GM12878 (cell line): Measurements from ENCODE around the gene EIF2D. TPM values are rescaled to one million over a fixed set of nuclear protein-coding genes. Genes with fewer than 3 reads are reported as not detected.

ENCODE experiments used
- ATAC-seq: fragments of 200-7000 bp; cut with Tn5 transposase; 3 replicates; pipeline ENCODE4 v1.9.1; 2020; ENCODE audit warnings: mild to moderate bottlenecking, moderate library complexity
- BruUV-seq: library from RNA; stranded (reverse); fragments of 400-500 nt; replicated peaks from 2 replicates; lab custom pipeline; 2021; lab: Mats Ljungman, UMichigan
- CTCF ChIA-PET: fragments of 300-600 bp; sonication (Branson Sonifier 250); formaldehyde crosslinking; extraction: SDS; loops from one replicate; lab custom pipeline; 2021; ENCODE audit warnings: inconsistent platforms; lab: Yijun Ruan, JAX
- POLR2A ChIA-PET: fragments of 350-600 bp; formaldehyde crosslinking; extraction: SDS; loops from one replicate; lab custom pipeline; 2021; ENCODE audit warnings: inconsistent platforms; lab: Charles Lee
- RAD21 ChIA-PET: fragments of 300-600 bp; sonication (Branson Sonifier 250); formaldehyde crosslinking; loops from one replicate; lab custom pipeline; 2023; ENCODE audit warnings: antibody characterized with exemption; ENCODE audit not compliant: unreplicated experiment; lab: Charles Lee
- SMC1A ChIA-PET: fragments of 300-600 bp; sonication (Branson Sonifier 250); formaldehyde crosslinking; loops from one replicate; lab custom pipeline; 2023; ENCODE audit not compliant: unreplicated experiment, uncharacterized antibody; lab: Charles Lee
- DNase-seq: peaks from one replicate; pipeline ENCODE4 v3.0.0-alpha.2; 2011; ENCODE audit warnings: low read depth, low spot score
- FAIRE-seq: peaks from 3 replicates; lab custom pipeline; 2011; peaks lifted over from hg19 to GRCh38; lab: Jason Lieb, UNC
- H2AFZ ChIP-seq: 2 replicates; pipeline ENCODE4 v1.6.0; 2011; ENCODE audit warnings: low read depth, low read length, control low read depth; ENCODE audit not compliant: control insufficient read depth
- H3K27ac ChIP-seq: 2 replicates; pipeline ENCODE4 v1.5.1; 2011; ENCODE audit warnings: control low read depth; ENCODE audit not compliant: control insufficient read depth, insufficient read depth
- H3K27me3 ChIP-seq, 2 experiments: replicated peaks in 1 of 2; 2 replicates each; pipeline versions ENCODE4 v1.6.0 to v1.6.1; 2011; ENCODE audit warnings: low read length in 1 of 2; ENCODE audit not compliant: control insufficient read depth in 2 of 2, insufficient read depth in 2 of 2
- H3K36me3 ChIP-seq, 2 experiments: 2 replicates each; pipeline ENCODE4 v1.5.1; 2011; ENCODE audit warnings: low read length in 1 of 2; ENCODE audit not compliant: control insufficient read depth in 2 of 2, insufficient read depth in 2 of 2
- H3K4me1 ChIP-seq: 2 replicates; pipeline ENCODE4 v1.6.1; 2011; ENCODE audit warnings: mild to moderate bottlenecking, low read length, moderate library complexity, mixed read lengths; ENCODE audit not compliant: control insufficient read depth, insufficient read depth
- H3K4me2 ChIP-seq: 2 replicates; pipeline ENCODE4 v1.6.0; 2011; ENCODE audit warnings: control low read depth; ENCODE audit not compliant: control insufficient read depth, insufficient read depth
- H3K4me3 ChIP-seq: fragments of 200-600 bp; sonication (generic); 2 replicates; pipeline ENCODE4 v1.5.1; 2016
- H3K79me2 ChIP-seq: 2 replicates; pipeline ENCODE4 v1.6.0; 2011; ENCODE audit warnings: low read length; ENCODE audit not compliant: control insufficient read depth, insufficient read depth
- H3K9ac ChIP-seq: 2 replicates; pipeline ENCODE4 v1.8.0; 2011; ENCODE audit warnings: low read length, control low read depth, mixed read lengths; ENCODE audit not compliant: control insufficient read depth, insufficient read depth
- H3K9me3 ChIP-seq: replicated peaks from 3 replicates; pipeline ENCODE4 v1.5.1; 2011; ENCODE audit warnings: mild to moderate bottlenecking, low read length; ENCODE audit not compliant: control insufficient read depth, insufficient read depth
- H4K20me1 ChIP-seq: 2 replicates; pipeline ENCODE4 v1.6.0; 2011; ENCODE audit not compliant: control insufficient read depth, insufficient read depth
- CHD2 ChIP-seq: IDR thresholded peaks from 2 replicates; pipeline ENCODE4 v1.6.1; 2011; ENCODE audit warnings: low read depth, low read length, improper control_type of control experiment, borderline replicate concordance
- NFIC ChIP-seq: IDR thresholded peaks from 2 replicates; pipeline ENCODE4 v1.6.1; 2012; ENCODE audit warnings: low read depth, mild to moderate bottlenecking, inconsistent platforms, low read length, moderate library complexity
- NKRF ChIP-seq: fragments of 450-650 bp; conservative IDR thresholded peaks from 2 replicates; pipeline ENCODE4 v1.6.1; 2017; ENCODE audit warnings: mild to moderate bottlenecking, moderate library complexity
- POLR2A ChIP-seq: IDR thresholded peaks from 2 replicates; pipeline ENCODE4 v1.6.1; 2011; ENCODE audit warnings: low read depth, mild to moderate bottlenecking, low read length
- RB1 ChIP-seq: fragments of 450-650 bp; formaldehyde crosslinking; IDR thresholded peaks from 2 replicates; pipeline ENCODE4 v1.6.1; 2017; ENCODE audit warnings: mild to moderate bottlenecking, borderline replicate concordance
- SIN3A ChIP-seq: IDR thresholded peaks from 2 replicates; pipeline ENCODE4 v1.6.1; 2012; ENCODE audit warnings: low read depth, low read length, improper control_type of control experiment
- STAT3 ChIP-seq: IDR thresholded peaks from 2 replicates; pipeline ENCODE4 v1.6.1; 2011; ENCODE audit warnings: low read depth, low read length, improper control_type of control experiment
- ZNF384 ChIP-seq: IDR thresholded peaks from 2 replicates; pipeline ENCODE4 v1.6.1; 2012; ENCODE audit warnings: low read depth, mild to moderate bottlenecking, low read length, improper control_type of control experiment, borderline replicate concordance
- WGBS: methylation state at CpG from one replicate; pipeline ENCODE4 v1.1.6; 2016; ENCODE audit warnings: low lambda C conversion rate; ENCODE audit not compliant: insufficient replicate concordance, insufficient coverage; ENCODE audit errors: missing lambda C conversion rate; 5-methylcytosine and 5-hydroxymethylcytosine counted together
- in situ Hi-C: fragments of 300-500 bp; cut with MboI; formaldehyde crosslinking; loops from 9 replicates; pipeline ENCODE4 v1.14.3; 2018; ENCODE audit warnings: mixed read lengths
- intact Hi-C: fragments of 100-400 bp; cut with micrococcal nuclease; formaldehyde crosslinking; loops from one replicate; pipeline ENCODE4 v1.14.2; 2022; ENCODE audit not compliant: unreplicated experiment
- polyA plus RNA-seq, 11 experiments: library from polyadenylated mRNA; depleted of rRNA in 4 of 11; unstranded in 6 of 11; stranded (reverse) in 5 of 11; fragments of >200 nt; fragmentation: Nextera tagmentation in 4 of 11; fragmentation: Illumina TruSeq in 1 of 11; extraction: Ambion mirVana in 4 of 11; extraction: Trizol in 1 of 11; gene quantifications; 1 replicate in 1 of 11; 2 replicates in 10 of 11; pipeline versions ENCODE4 v1.2.1 to v1.2.3, GENCODE V29; 2011 to 2016; ENCODE audit warnings: inconsistent platforms in 2 of 11, missing spikeins in 2 of 11, low read depth in 1 of 11
- total RNA-seq, 4 experiments: library from RNA; depleted of rRNA in 3 of 4; stranded (reverse); fragments of >200 nt in 3 of 4; fragmentation: Illumina TruSeq in 1 of 4; extraction: Trizol in 1 of 4; gene quantifications; 2 replicates each; pipeline versions ENCODE4 v1.2.1 to v1.2.3, GENCODE V29; 2013 to 2021
- TF ChIP-seq, protein P1 (sequence below), 3 experiments: IDR thresholded peaks in 2 of 3; conservative IDR thresholded peaks in 1 of 3; 2 replicates each; pipeline ENCODE4 v1.5.1; 2011; ENCODE audit warnings: low read depth in 3 of 3, low read length in 3 of 3, mild to moderate bottlenecking in 3 of 3, control low read depth in 2 of 3, moderate library complexity in 2 of 3, inconsistent platforms in 1 of 3, mixed read lengths in 1 of 3; ENCODE audit not compliant: control insufficient read depth in 2 of 3, insufficient read depth in 1 of 3; ENCODE audit errors: extremely low read depth in 1 of 3

The EIF2D gene
- total and polyA plus RNA-seq, 10 of the 15 experiments (the other 5 are each of a cell fraction or from before 2014, with no cell fraction given) = 65.2 to 133 (median 79.0) TPM

DNA sequence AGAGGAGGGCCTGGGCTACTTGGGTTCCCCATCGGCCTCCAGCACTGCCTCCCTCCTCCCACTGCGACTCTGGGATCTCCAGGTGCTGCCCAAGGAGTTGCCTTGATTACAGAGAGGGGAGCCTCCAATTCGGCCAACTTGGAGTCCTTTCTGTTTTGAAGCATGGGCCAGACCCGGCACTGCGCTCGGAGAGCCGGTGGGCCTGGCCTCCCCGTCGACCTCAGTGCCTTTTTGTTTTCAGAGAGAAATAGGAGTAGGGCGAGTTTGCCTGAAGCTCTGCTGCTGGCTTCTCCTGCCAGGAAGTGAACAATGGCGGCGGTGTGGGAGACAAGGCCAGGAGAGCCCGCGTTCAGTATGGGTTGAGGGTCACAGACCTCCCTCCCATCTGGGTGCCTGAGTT is 24.4 kb downstream of the EIF2D start:
- Histone ChIP-seq H3K27ac (no peak overlapping the region), H3K4me3 (no peak overlapping the region), H3K27me3 (no peaks in the 10 kb centered on the region), H3K79me2 (peaks cover 1% of the 10 kb centered on the region; the same call in 1 of the 2 replicates), H2AFZ (no peak overlapping the region), H3K9me3 (no peaks in the 10 kb centered on the region), H3K36me3 (peaks cover 44 to 59% of the 10 kb centered on the region in 2 experiments), H3K4me1 (peaks cover 6% of the 10 kb centered on the region; the same call in 1 of the 2 replicates), H4K20me1 (peaks cover 4% of the 10 kb centered on the region; the same call in 1 of the 2 replicates), H3K9ac (no peak overlapping the region), H3K4me2 (no peak overlapping the region)
- in situ Hi-C loops = no loop called here
- peak; percentile 18; the same call in 1 of the 2 replicates for TF ChIP-seq POLR2A
- TF ChIP-seq NKRF = no peak
- no peak for TF ChIP-seq RB1
- no peak for TF ChIP-seq ZNF384
- TF ChIP-seq STAT3 = no peak
- TF ChIP-seq, protein P1, sequence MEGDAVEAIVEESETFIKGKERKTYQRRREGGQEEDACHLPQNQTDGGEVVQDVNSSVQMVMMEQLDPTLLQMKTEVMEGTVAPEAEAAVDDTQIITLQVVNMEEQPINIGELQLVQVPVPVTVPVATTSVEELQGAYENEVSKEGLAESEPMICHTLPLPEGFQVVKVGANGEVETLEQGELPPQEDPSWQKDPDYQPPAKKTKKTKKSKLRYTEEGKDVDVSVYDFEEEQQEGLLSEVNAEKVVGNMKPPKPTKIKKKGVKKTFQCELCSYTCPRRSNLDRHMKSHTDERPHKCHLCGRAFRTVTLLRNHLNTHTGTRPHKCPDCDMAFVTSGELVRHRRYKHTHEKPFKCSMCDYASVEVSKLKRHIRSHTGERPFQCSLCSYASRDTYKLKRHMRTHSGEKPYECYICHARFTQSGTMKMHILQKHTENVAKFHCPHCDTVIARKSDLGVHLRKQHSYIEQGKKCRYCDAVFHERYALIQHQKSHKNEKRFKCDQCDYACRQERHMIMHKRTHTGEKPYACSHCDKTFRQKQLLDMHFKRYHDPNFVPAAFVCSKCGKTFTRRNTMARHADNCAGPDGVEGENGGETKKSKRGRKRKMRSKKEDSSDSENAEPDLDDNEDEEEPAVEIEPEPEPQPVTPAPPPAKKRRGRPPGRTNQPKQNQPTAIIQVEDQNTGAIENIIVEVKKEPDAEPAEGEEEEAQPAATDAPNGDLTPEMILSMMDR (IDR thresholded peaks at IDR 0.05 in 2 of 3, conservative IDR thresholded peaks at IDR 0.05 in 1 of 3; ENCODE audit: control insufficient read depth in 2 of 3, extremely low read depth in 1 of 3, insufficient read depth in 1 of 3, low read depth in 3 of 3, low read length in 3 of 3) = no peak
- TF ChIP-seq NFIC = no peak
- no peak for TF ChIP-seq CHD2
- TF ChIP-seq SIN3A = no peak
- ATAC-seq = no peak
- RAD21 ChIA-PET = interaction anchor here (0.8 to 2.3 kb wide), 4 partner anchors 43 to 109 kb away, joined by 3 to 9 read pairs (median 4); no protein-coding TSS in a partner anchor
- FAIRE-seq = no peak
- CTCF ChIA-PET = interaction anchor here (0.6 to 15.7 kb wide), 9 partner anchors 24 to 128 kb away, joined by 3 to 440 read pairs (median 5); no protein-coding TSS in a partner anchor
- SMC1A ChIA-PET = interaction anchor here (0.8 to 15.4 kb wide), 5 partner anchors 8 to 43 kb away, joined by 3 to 476 read pairs (median 3); no protein-coding TSS in a partner anchor
- DNase-seq = no peak
- intact Hi-C loops = no loop called here
- no TSS peak for BruUV-seq
- POLR2A ChIA-PET = interaction anchor here (1.2 to 1.6 kb wide), 3 partner anchors 10 to 72 kb away, joined by 3 to 6 read pairs (median 3); no protein-coding TSS in a partner anchor
- WGBS = 98% methylated on average over 14 of the region's 14 CpGs
